IMR-90 (cell line): ENCODE measurements around the gene ZNF587. TPM values are rescaled to one million over a fixed set of nuclear protein-coding genes. Genes with fewer than 3 reads are reported as not detected.

Experiments
- ATAC-seq: fragments of 200-7000 bp; cut with Tn5 transposase; 2 replicates; pipeline ENCODE4 v1.9.1; 2020; ENCODE audit warnings: low read depth, mild to moderate bottlenecking, moderate library complexity
- BruUV-seq: library from RNA; stranded (reverse); fragments of 400-500 nt; replicated peaks from 2 replicates; lab custom pipeline; 2021; lab: Mats Ljungman, UMichigan
- CTCF ChIA-PET: fragments of 300-600 bp; formaldehyde crosslinking; extraction: SDS; loops from one replicate; lab custom pipeline; 2021; ENCODE audit warnings: antibody characterized with exemption; lab: Yijun Ruan, JAX
- POLR2A ChIA-PET: fragments of 300-600 bp; sonication (Branson Sonifier 250); formaldehyde crosslinking; loops from one replicate; lab custom pipeline; 2022; ENCODE audit warnings: antibody characterized with exemption; ENCODE audit not compliant: unreplicated experiment; lab: Charles Lee
- DNase-seq: peaks from one replicate; pipeline ENCODE4 v3.0.0; 2013
- H2AFZ ChIP-seq: replicated peaks from 2 replicates; pipeline ENCODE3; 2013; ENCODE audit warnings: low read length, mild to moderate bottlenecking; ENCODE audit not compliant: poor library complexity
- H2AK5ac ChIP-seq: 2 replicates; pipeline ENCODE4 v1.6.1; 2013; ENCODE audit warnings: low read depth, low read length, inconsistent platforms
- H2AK9ac ChIP-seq: replicated peaks from 2 replicates; pipeline ENCODE3; 2013; ENCODE audit warnings: mild to moderate bottlenecking, low read depth, low read length, moderate library complexity; ENCODE audit not compliant: poor library complexity
- H2BK120ac ChIP-seq: 2 replicates; pipeline ENCODE4 v1.6.1; 2013; ENCODE audit warnings: low read depth, low read length, inconsistent platforms
- H2BK15ac ChIP-seq: 3 replicates; pipeline ENCODE4 v1.6.1; 2013; ENCODE audit warnings: low read depth, low read length, inconsistent platforms
- H2BK20ac ChIP-seq: 2 replicates; pipeline ENCODE4 v1.6.1; 2013; ENCODE audit warnings: low read depth, mild to moderate bottlenecking, inconsistent platforms, low read length, moderate library complexity
- H2BK5ac ChIP-seq: 2 replicates; pipeline ENCODE4 v1.6.1; 2013; ENCODE audit warnings: mild to moderate bottlenecking, low read depth, low read length, inconsistent platforms; ENCODE audit not compliant: poor library complexity, severe bottlenecking
- H3K14ac ChIP-seq: replicated peaks from 2 replicates; pipeline ENCODE4 v1.6.1; 2013; ENCODE audit warnings: low read depth, low read length, inconsistent platforms
- H3K18ac ChIP-seq: 2 replicates; pipeline ENCODE4 v1.6.1; 2013; ENCODE audit warnings: low read depth, low read length, control low read depth
- H3K23ac ChIP-seq: 2 replicates; pipeline ENCODE4 v1.6.1; 2013; ENCODE audit warnings: low read depth, low read length, inconsistent platforms
- H3K27ac ChIP-seq: 2 replicates; pipeline ENCODE4 v1.5.1; 2013; ENCODE audit warnings: mild to moderate bottlenecking, control low read depth, low read length; ENCODE audit not compliant: insufficient read depth
- H3K27me3 ChIP-seq: 2 replicates; pipeline ENCODE4 v1.6.1; 2013; ENCODE audit warnings: low read length; ENCODE audit not compliant: control insufficient read depth, insufficient read depth
- H3K36me3 ChIP-seq: 2 replicates; pipeline ENCODE4 v1.6.1; 2013; ENCODE audit warnings: low read length, mixed read lengths; ENCODE audit not compliant: control insufficient read depth, insufficient read depth
- H3K4ac ChIP-seq: 2 replicates; pipeline ENCODE4 v1.6.1; 2013; ENCODE audit warnings: low read depth, low read length, inconsistent platforms
- H3K4me1 ChIP-seq: 2 replicates; pipeline ENCODE4 v1.6.1; 2013; ENCODE audit warnings: low read length, mixed read lengths; ENCODE audit not compliant: control insufficient read depth, insufficient read depth
- H3K4me2 ChIP-seq: 2 replicates; pipeline ENCODE4 v1.6.1; 2013; ENCODE audit warnings: low read depth, mild to moderate bottlenecking, control low read depth, low read length, moderate library complexity
- H3K4me3 ChIP-seq: 2 replicates; pipeline ENCODE4 v1.5.1; 2013; ENCODE audit warnings: low read depth, mild to moderate bottlenecking, control low read depth, low read length, moderate library complexity; ENCODE audit not compliant: insufficient read depth
- H3K56ac ChIP-seq: 2 replicates; pipeline ENCODE4 v1.6.1; 2013; ENCODE audit warnings: low read length, inconsistent platforms; ENCODE audit not compliant: insufficient read depth; ENCODE audit errors: extremely low read depth
- H3K79me1 ChIP-seq, 2 experiments: 2 replicates each; pipeline ENCODE4 v1.6.1; 2013; ENCODE audit warnings: low read length in 2 of 2, inconsistent platforms in 1 of 2, low read depth in 1 of 2
- H3K9ac ChIP-seq: 2 replicates; pipeline ENCODE4 v1.6.1; 2013; ENCODE audit warnings: low read depth, low read length, control low read depth
- H3K9me1 ChIP-seq: 2 replicates; pipeline ENCODE4 v1.6.1; 2013; ENCODE audit warnings: low read length, inconsistent platforms; ENCODE audit not compliant: insufficient read depth
- H3K9me3 ChIP-seq: 2 replicates; pipeline ENCODE4 v1.6.1; 2013; ENCODE audit warnings: low read length; ENCODE audit not compliant: control insufficient read depth, insufficient read depth
- H4K20me1 ChIP-seq: 2 replicates; pipeline ENCODE4 v1.6.1; 2013; ENCODE audit warnings: low read length, inconsistent platforms; ENCODE audit not compliant: insufficient read depth
- H4K5ac ChIP-seq: 2 replicates; pipeline ENCODE4 v1.6.1; 2013; ENCODE audit warnings: mild to moderate bottlenecking, low read depth, low read length, control low read depth
- H4K8ac ChIP-seq, 2 experiments: 2 replicates each; pipeline ENCODE4 v1.6.1; 2013; ENCODE audit warnings: low read depth in 2 of 2, low read length in 2 of 2, control low read depth in 1 of 2, inconsistent platforms in 1 of 2
- H4K91ac ChIP-seq: 2 replicates; pipeline ENCODE4 v1.6.1; 2013; ENCODE audit warnings: low read depth, low read length, inconsistent platforms; ENCODE audit not compliant: insufficient read depth
- BHLHE40 ChIP-seq: fragments of 150-350 bp; IDR thresholded peaks from 2 replicates; pipeline ENCODE4 v1.6.1; 2016; ENCODE audit warnings: mild to moderate bottlenecking, low read depth, low read length
- CEBPB ChIP-seq: IDR thresholded peaks from 2 replicates; pipeline ENCODE4 v1.6.1; 2012; ENCODE audit warnings: low read depth, low read length, improper control_type of control experiment
- CHD1 ChIP-seq: IDR thresholded peaks from 2 replicates; pipeline ENCODE4 v1.6.1; 2012; ENCODE audit warnings: low read depth, low read length, improper control_type of control experiment
- CTCF ChIP-seq: conservative IDR thresholded peaks from 2 replicates; pipeline ENCODE4 v1.5.1; 2012; ENCODE audit warnings: mild to moderate bottlenecking, low read depth, low read length, improper control_type of control experiment
- ELK1 ChIP-seq: fragments of 150-350 bp; IDR thresholded peaks from 2 replicates; pipeline ENCODE4 v1.6.1; 2016; ENCODE audit warnings: low read depth, mild to moderate bottlenecking, low read length, moderate library complexity, borderline replicate concordance
- FOS ChIP-seq: fragments of 150-350 bp; IDR thresholded peaks from 2 replicates; pipeline ENCODE4 v1.6.1; 2016; ENCODE audit warnings: low read depth, low read length
- MAFK ChIP-seq: IDR thresholded peaks from 2 replicates; pipeline ENCODE4 v1.6.1; 2012; ENCODE audit warnings: low read depth, low read length, improper control_type of control experiment
- MAZ ChIP-seq: IDR thresholded peaks from 2 replicates; pipeline ENCODE4 v1.6.1; 2012; ENCODE audit warnings: low read depth, mild to moderate bottlenecking, low read length, improper control_type of control experiment, moderate library complexity, borderline replicate concordance
- MXI1 ChIP-seq: IDR thresholded peaks from 2 replicates; pipeline ENCODE4 v1.6.1; 2012; ENCODE audit warnings: low read depth, mild to moderate bottlenecking, low read length, moderate library complexity, borderline replicate concordance
- NFE2L2 ChIP-seq: fragments of 150-350 bp; IDR thresholded peaks from 2 replicates; pipeline ENCODE4 v1.6.1; 2016; ENCODE audit warnings: low read depth, mild to moderate bottlenecking, low read length
- POLR2A ChIP-seq: IDR thresholded peaks from 2 replicates; pipeline ENCODE4 v1.6.1; 2012; ENCODE audit warnings: mild to moderate bottlenecking, low read depth, low read length
- RAD21 ChIP-seq: IDR thresholded peaks from 2 replicates; pipeline ENCODE4 v1.6.1; 2012; ENCODE audit warnings: low read length, improper control_type of control experiment
- RCOR1 ChIP-seq: IDR thresholded peaks from 2 replicates; pipeline ENCODE4 v1.6.1; 2012; ENCODE audit warnings: mild to moderate bottlenecking, low read length, improper control_type of control experiment; ENCODE audit not compliant: insufficient replicate concordance
- RFX5 ChIP-seq: IDR thresholded peaks from 2 replicates; pipeline ENCODE4 v1.8.0; 2012; ENCODE audit warnings: low read depth, mild to moderate bottlenecking, low read length, moderate library complexity
- SMC3 ChIP-seq: fragments of 150-350 bp; IDR thresholded peaks from 2 replicates; pipeline ENCODE4 v1.6.1; 2016; ENCODE audit warnings: low read depth, mild to moderate bottlenecking, antibody characterized with exemption, low read length, moderate library complexity
- USF2 ChIP-seq: fragments of 150-350 bp; IDR thresholded peaks from 2 replicates; pipeline ENCODE4 v1.6.1; 2017; ENCODE audit warnings: mild to moderate bottlenecking, antibody characterized with exemption, low read length, low read depth
- dilution Hi-C: fragments of 300-500 bp; cut with HindIII; formaldehyde crosslinking; loops from one replicate; pipeline ENCODE4 v1.14.3; 2018; ENCODE audit warnings: low sequenced_read_pairs; ENCODE audit not compliant: unreplicated experiment
- in situ Hi-C: fragments of 300-500 bp; cut with MboI; formaldehyde crosslinking; loops from 3 replicates; pipeline ENCODE4 v1.14.3; 2019; ENCODE audit warnings: low sequenced_read_pairs, inconsistent platforms, mixed read lengths
- intact Hi-C: fragments of 100-400 bp; cut with micrococcal nuclease; formaldehyde crosslinking; loops from 2 replicates; pipeline ENCODE4 v1.10.0; 2022
- polyA plus RNA-seq, 3 experiments: library from polyadenylated mRNA; depleted of rRNA; stranded (reverse); fragments of >200 nt; gene quantifications; 2 replicates each; pipeline ENCODE4 v1.2.3, GENCODE V29; 2012; ENCODE audit warnings: low replicate concordance in 1 of 3
- total RNA-seq: library from RNA; depleted of rRNA; stranded (reverse); fragments of >200 nt; gene quantifications from 2 replicates; pipeline ENCODE4 v1.2.3, GENCODE V29; 2012

ZNF587 gene
- total and polyA plus RNA-seq, 2 of the 4 experiments (the other 2 are of a cell fraction): 14.0 to 43.7 TPM

GRCh38 chr19:57872450-57872849 lies 22.8 kb downstream of the ZNF587 start:
- no peak overlapping the region for H2BK5ac ChIP-seq
- no peak overlapping the region for H2BK15ac ChIP-seq
- no peak overlapping the region for H3K4ac ChIP-seq
- in situ Hi-C loops: no loop called here
- no peak overlapping the region for H3K27ac ChIP-seq
- no peak overlapping the region for H3K18ac ChIP-seq
- no peak overlapping the region for H2AK9ac ChIP-seq
- H4K5ac ChIP-seq: no peak overlapping the region
- no peak overlapping the region for H3K4me2 ChIP-seq
- ChIA-PET CTCF (no interaction called here), POLR2A (no interaction called here)
- H2BK120ac ChIP-seq: no peak overlapping the region
- peaks cover 35% of the 10 kb centered on the region for H3K36me3 ChIP-seq
- intact Hi-C loops: no loop called here
- no peak overlapping the region for H2BK20ac ChIP-seq
- H3K9me1 ChIP-seq: no peaks in the 10 kb centered on the region
- peaks cover 0 to 8% of the 10 kb centered on the region in 2 experiments; a peak in 1 of 4 replicates for H3K79me1 ChIP-seq
- H2AFZ ChIP-seq: no peak overlapping the region
- H3K4me1 ChIP-seq: no peaks in the 10 kb centered on the region
- no peaks in the 10 kb centered on the region for H3K27me3 ChIP-seq
- TF ChIP-seq ELK1: no peak
- TF ChIP-seq POLR2A: no peak
- no peak for TF ChIP-seq MAZ
- no peak for TF ChIP-seq RFX5
- TF ChIP-seq CTCF: no peak
- no peak for TF ChIP-seq MAFK
- TF ChIP-seq RAD21: no peak
- TF ChIP-seq RCOR1: no peak
- no peak for TF ChIP-seq CEBPB
- TF ChIP-seq MXI1: no peak
- TF ChIP-seq USF2: no peak
- TF ChIP-seq NFE2L2: no peak
- no peak for TF ChIP-seq BHLHE40
- TF ChIP-seq SMC3: no peak
- TF ChIP-seq FOS: no peak
- no peak for TF ChIP-seq CHD1
- no peak overlapping the region for H4K8ac ChIP-seq
- H3K9ac ChIP-seq: no peak overlapping the region
- no peak overlapping the region for H3K4me3 ChIP-seq
- H4K91ac ChIP-seq: no peak overlapping the region
- no peak overlapping the region for H3K23ac ChIP-seq
- H3K14ac ChIP-seq: no peak overlapping the region
- ATAC-seq (no peak), DNase-seq (no peak)
- no TSS peak for BruUV-seq
- no peak overlapping the region for H3K56ac ChIP-seq
- dilution Hi-C loops: no loop called here
- H2AK5ac ChIP-seq: no peak overlapping the region
- peaks cover 85% of the 10 kb centered on the region for H3K9me3 ChIP-seq
- no peaks in the 10 kb centered on the region for H4K20me1 ChIP-seq
